HS-27A (cell line): ENCODE data around the gene SLC2A9.

Experiments used
- DNase-seq: peaks from one replicate; pipeline ENCODE4 v3.0.0-alpha.2; 2012; ENCODE audit warnings: low read depth, missing footprints

SLC2A9 gene

DNA sequence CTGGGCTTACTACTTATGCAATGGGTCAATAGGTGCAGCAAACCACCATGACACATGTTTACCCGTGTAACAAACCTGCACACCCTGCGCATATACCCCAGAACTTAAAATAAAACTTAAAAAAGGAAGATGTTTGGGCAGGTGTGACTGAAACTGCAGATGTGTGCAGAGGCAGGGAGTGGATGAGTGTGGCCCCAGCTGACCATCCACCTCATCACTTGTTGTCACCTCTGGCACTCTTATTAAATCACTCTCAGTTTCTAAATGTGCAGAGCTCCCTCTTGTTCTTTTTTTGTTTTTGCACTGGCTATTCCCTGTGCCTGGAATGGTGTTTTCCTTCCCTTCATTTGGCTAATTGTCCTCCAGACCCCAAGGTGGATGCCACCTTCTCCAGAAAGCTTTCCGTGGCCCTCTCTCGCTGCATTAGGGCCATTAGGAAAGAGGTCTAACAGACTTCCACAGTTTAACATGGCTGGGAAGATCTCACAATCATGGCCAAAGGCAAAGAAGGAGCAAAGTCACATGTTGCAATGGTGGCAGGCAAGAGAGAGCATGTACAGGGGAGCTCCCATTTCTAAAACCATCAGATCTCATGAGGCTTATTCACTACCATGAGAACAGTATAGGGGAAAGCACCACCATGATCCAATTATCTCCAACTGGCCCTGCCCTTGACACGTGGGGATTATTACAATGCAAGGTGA lies 58.5 kb downstream of the SLC2A9 start:
- no peak for DNase-seq

DNA sequence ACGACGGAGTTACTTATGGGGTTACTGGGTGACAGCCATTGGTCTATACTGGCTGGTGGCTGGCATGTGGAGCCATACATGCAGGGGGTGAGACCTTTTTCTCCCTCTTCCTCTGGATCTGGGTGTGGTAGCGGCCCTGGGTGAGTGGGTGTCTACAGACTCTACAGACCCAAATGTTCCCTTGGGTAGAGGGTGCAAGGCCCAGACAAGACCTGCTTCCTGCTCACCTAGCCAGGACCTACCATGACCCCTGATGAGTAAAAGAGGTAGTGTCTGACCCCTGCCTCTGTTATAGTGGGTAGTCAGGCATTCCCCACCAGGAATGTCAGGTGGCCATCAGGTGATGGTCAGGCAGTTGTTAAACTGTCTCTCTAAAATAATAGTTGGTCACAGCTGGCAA lies 66.8 kb downstream of the SLC2A9 start:
- no peak for DNase-seq

DNA sequence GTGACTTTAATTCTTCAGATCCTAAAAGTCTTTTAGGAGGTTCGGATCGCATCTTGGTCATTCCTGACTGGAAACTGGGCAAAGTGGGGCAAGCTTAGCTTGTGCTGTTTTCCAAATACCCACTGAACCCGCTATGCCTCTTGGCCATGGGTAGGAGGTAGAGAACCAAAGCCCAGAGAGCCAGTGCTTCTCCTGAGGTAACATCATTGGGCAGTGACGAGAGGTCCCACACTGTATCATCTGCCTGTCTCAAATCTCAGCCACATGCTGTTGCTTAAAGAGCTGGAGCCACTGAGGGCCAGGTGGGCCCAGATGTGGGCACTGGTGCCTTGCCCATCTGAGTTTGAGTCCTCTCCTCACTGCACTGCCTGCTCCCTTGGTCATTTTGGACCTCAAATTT lies 68.2 kb downstream of the SLC2A9 start:
- no peak for DNase-seq

DNA sequence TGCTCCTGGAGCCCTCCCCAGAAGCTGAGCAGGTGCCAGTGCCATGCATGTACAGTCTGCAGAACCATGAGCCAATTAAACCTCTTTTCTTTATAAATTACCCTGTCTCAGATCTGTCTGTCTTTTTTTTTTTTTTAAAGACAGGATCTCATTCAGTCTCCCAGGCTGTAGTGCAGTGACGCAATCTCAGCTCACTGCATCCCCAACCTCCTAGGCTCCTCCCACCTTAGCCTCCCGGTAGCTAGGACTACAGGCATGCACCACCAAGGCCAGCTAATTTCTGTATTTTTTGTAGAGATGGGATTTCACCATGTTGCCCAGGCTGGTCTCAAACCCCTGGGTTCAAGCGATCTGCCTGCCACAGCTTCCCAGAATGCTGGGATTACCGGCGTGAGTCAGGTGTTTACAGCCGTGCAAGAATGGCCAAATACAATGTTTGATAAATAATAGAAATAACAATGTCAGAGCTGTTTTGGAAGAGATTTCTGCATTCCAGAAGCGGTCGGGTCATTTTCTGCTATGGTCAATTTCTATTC lies 68.8 kb downstream of the SLC2A9 start:
- no peak for DNase-seq

DNA sequence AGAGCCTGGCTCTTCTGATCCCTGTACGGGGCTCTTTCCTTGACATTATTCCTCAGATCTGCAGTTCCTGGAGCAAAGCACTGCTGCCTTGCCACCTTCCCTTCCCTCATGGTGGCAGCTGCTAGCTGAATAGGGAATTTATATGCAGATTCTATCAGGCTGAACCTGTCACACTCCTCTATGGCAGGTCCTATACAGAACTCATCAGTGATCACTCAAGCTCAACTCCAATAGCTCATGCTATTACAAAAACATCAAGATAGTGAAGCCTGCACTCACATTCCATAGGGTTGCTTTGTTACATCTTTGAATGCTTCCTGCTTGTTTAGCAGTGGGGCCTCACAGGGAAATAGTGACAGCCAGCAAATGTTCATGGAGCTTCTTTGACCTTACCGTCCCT lies 71.7 kb downstream of the SLC2A9 start:
- no peak for DNase-seq

DNA sequence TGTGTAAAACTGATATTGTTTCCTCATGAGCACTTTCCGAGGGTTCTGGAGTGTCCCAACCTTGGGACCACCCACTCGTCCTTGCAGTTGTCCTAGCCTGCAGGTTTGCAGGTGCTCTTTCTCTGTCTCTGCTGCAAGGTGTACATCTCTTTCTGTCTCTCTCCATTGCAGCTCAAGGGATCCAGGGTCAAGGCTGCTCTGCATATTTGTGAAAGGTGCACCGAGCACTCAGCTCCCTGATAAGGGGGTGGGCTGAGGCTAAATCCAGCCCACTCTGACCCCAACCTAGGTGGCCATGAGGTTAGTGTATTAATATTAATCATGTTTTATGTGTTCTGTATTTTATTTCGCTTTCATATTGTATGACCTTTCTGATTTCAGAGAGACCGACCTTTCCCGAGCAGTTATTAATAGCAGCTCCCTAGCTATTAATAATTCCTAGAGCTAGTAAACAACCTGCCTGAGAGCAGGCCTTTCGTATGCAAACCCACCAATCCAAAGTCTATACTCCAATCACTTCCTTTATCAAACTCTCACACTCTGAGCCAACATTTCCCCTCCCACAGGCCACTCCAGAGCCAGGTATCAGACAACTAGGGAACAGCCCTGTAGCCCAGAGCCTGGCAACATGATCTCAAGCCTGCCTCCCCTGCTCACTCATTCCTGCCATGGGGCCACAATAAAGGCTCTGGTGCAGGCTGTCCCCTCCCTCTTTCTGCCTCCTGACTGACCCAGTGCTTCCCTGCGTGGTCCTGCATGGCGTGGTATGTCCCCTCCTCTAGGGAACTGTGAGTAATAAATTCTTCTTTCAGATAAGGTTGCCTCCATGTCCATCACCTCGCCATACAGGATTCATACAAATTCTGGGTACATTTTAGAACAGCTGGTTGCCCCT lies 73.9 kb downstream of the SLC2A9 start:
- no peak for DNase-seq

DNA sequence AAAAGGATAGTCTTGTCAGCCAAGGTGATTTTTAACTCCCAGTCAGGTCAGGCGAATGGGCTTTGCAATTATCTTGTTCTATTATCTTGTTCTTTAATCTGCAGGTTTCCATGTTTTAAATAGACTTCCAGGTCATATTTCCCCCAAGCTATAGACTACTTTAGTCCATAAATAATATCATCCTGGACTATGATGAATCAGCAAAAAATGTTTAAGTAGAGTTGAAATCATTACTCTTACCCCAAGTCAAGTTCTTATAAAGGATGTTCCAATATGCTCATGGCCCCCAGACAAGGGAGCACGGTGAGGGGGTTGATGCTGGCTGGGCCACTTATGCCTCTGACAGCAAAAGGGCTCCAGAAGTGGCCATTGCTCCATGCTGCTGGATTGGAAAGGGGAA lies 75.1 kb downstream of the SLC2A9 start:
- DNase-seq: no peak

DNA sequence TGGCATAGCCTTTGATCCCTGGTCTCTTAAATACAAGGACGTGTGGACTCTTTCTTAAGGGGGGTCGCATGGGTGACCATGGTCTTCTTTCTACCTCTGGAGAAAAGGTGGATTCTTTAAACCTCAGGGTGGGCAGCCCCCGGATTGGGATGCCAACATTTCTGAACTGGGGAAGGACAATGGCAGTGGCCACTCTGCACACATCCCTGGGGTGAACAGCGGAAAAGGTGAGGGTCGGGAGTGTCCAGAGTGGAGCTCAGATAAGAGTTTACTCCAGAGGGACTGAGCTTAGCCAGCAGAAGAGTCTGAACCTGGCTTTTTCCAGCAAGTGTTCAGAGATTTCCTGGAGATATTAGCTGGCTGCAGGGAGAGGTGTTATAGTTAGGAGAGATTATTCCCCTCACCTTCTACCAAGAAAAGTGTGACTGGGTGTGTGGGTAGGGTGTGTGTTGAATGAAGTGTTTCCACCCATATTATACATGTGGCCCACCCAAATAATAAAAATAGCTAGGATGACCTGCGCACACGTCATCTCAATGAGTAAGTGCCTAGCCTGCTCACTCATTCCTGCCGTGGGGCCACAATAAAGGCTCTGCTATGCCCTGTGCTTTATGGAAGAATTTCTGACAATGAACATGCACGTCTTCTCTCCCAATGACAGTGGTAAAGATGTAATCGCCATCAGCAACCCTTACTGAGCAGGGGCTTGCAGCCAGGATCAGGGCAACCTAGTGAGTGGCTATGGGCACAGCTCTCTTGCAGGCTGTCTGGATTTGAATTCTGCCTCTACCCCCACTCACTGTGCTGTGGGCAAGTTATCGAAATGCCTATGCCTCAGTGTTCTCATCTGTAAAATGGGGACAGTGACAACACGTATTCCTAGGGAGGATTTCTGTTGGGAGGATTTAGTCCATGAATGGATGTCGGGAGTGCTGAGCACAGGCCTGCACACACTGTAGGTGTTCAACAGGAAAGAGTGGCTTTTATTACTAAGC lies 76.6 kb downstream of the SLC2A9 start:
- no peak for DNase-seq

DNA sequence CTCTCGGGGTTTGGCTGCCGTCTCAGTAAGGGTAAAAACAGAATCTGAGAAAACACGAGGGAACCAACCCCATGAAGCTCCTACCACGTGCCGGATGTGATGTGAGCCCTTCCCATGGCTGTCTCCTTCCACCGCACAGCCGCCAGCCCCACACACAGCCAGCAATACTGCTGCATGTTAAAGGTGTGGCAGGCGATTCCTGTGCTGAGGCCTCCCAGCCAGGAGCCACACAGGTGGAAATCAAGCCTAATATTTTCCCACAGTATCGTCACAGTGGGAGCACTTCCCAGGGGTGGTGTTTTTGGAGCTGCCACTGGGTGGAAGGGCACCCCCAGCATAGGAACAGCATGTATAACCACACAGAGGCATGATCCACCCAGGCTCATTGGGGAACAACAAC lies 77.5 kb downstream of the SLC2A9 start:
- DNase-seq: no peak

DNA sequence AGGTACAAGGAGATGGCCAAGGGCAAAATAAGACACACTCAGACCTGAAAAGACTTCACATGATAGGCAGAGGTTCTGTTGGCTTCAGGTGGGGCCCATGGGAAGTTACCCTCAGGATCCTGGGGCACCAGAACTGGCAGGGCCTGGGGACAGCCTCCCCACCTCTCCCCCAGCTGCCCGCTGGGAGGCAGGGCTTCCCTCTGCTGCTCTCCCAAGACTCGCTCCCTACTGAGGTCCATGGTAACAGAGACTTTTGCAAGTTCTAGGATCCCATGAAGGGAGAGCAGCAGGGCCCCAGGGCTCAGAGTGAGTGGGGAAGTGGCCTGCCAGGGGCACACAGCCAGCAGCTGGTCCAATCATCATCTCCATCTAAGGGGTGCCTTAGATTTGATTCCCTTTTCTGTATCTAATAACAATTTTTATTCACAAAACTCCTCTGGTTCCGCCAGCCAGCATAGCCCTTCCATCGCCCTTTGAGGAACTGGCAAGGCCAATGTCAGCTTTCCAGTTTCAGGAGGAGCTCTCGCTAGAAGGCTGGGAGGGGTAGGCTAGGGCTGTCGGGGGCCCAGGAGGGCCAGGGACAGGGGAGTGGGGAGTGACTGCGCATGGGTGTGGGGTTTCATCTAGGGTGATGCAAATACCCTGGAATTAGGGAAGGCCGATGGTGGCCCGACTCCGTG lies 78.2 kb downstream of the SLC2A9 start:
- no peak for DNase-seq

DNA sequence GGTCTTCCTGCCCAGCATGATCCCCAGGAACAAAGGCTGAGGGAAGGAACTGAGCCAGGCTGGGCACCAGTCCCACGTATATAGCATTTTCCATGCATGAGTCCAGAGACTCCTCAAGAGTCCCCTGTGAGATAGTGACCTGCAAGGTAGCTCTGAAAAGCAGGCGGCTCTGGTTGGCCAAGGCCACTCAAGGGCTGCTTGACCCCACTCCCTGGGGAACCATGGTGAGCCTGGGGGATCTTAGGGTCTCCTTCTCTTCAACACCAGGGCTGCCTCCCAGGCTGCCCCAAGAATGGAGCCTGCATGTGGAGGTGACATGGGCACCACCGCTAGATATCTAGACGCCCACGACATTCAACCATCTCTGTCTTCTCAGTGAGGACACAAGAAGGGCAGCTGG lies 79.2 kb downstream of the SLC2A9 start:
- no peak for DNase-seq

DNA sequence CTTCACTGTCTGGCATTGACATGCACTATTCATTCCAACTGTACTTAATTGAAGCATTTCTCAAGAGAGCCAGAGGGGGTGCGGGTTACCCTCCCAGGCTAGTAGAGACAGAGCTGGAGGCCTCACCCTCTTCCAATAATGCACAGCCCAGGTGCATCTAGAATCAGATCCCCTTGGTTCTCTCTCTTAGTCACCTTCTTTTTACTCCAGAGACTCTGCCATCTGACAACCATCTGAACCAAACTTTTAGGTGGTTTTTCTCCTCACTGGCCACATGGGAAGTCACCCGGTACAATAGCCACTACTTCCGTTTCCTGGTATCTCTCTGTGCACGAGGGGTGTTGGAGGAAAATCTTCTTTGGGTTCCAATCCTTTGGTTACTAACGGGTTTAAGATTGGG lies 81.3 kb downstream of the SLC2A9 start:
- DNase-seq: no peak

DNA sequence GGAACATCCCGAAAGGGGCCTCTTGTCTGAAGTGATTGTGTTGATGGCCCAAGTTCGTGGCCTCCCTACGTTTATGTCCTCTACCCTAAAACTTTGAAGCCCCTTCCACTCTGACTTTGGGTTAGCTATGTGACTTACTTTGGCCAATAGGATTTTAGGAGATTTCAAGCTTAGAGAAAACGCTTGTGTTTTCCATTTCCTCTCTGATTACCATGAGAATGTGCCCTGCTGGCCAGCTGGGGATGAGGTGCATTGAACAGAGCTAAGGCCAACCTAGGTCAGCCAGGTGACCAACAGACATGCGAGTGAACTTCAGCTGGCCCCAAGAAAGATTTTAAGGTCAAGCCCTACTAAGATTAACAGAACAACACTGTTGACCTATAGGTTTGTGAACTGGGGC lies 82.4 kb downstream of the SLC2A9 start:
- no peak for DNase-seq

DNA sequence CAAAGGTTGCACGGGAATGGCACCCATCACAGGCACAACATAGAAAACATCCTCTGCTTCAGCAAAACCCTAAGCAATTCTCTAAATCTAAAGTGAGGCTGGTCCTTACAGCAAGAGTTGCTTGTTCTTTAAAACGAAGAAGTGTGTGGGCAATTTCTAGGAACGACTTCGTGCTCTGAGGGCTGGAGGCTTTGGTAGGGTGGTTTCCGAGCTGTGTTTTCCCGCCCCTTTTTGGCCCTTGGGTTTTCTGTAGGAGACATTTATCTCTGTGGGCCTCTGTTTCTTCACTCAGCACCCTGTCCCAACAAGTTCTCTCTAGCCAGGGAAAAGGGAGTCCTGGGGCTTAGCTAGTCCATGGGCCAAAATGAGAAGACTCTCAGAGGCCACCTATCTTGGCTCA lies 84.2 kb downstream of the SLC2A9 start:
- no peak for DNase-seq

DNA sequence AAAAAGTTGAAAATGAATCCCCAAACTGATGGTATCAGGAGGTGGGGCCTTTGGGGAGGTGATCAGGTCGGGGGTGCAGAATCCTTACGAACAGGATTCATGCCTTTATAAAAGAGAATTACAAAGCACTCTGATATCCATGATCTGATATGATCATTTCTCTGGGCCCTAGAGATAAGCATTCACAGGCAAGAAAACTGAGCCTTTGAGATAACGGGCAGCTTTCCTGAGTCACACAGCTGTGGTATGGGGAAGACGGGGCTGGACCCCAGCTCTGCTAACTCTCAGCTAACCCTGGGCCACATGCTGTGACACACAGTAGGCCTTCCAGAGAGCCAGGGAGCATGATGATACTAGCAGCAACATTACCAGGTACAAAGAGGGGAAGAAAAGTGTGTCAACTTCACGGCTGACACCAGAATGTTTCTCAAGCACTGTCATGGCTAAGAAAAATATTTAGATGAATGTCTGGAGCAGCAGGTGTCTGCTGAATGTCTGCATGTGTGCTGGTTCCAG lies 85.1 kb downstream of the SLC2A9 start:
- DNase-seq: no peak

DNA sequence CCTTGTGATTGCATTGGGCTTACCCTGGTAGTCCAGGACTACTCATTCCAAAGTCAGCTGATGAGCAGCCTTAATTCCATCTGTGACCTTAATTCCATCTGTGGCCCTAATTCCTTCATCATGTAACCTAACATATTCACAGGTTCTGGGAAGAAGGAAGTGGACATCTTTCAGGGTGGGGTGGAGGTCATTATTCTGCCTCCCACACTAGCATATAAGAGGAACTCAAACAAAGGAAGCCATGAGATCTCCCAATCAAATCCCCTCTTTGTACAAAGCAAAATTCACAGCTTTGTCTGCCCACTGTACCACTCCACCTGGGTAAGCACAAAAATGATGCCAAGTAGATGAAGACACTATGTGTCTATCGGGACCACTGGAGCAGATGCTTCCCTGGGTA lies 87.3 kb downstream of the SLC2A9 start:
- no peak for DNase-seq

DNA sequence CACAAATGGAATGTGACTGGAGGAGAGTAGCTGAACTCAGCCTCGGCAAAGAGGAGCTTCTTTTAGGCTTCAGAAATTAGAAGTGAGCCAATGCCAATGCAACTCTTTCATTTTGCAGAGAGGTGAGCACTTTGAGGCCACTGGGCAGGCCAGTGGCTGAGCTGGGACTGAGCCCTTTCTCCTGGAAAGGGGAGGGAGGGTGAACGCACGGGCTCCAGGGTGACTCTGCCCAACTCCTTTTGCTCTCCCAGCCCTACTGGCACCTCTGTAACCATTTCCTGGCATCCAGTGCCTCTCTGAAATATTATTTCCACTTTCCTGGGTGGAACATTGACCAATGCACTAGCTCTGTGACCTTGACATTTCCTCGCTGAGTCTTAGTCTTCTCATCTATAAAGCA lies 88.1 kb downstream of the SLC2A9 start:
- DNase-seq: no peak

DNA sequence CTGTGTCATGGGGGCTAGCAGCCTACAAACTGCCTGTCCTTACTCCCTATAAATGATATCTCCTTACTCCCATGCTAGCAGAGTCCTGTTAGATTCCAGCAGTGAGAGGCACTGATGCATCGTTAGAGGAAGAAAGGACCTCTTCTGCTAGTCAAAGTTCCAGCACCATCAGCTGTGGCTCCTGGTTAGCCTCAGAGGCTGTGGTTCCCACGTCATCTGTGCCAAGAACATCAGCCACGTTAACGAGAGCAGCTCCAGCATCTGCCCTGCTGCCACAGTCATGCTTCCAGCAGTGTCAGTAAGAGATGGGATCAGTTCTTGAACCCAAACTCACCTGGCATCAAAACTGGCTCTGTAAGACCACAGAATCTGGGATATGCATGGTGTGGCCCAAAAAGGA lies 88.5 kb downstream of the SLC2A9 start:
- no peak for DNase-seq

DNA sequence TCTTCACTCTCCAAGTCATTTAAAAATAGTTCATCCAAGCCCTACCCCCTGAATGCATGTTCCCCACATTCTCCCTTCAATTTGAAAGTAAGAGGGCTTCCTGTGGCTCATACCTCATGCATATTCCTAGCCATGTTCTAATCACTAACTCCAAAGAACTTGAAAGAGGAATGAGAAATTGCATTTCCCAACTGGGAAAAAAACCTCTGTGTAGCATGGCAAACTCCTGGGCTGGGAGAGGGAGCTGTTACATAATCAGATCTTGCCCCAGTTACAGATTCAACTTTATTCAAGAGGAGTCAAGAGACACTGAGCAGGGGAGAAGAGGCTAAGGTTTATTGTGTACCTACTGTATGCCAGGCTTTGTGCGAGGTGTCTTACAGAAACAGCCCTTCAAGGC lies 90.2 kb downstream of the SLC2A9 start:
- no peak for DNase-seq

DNA sequence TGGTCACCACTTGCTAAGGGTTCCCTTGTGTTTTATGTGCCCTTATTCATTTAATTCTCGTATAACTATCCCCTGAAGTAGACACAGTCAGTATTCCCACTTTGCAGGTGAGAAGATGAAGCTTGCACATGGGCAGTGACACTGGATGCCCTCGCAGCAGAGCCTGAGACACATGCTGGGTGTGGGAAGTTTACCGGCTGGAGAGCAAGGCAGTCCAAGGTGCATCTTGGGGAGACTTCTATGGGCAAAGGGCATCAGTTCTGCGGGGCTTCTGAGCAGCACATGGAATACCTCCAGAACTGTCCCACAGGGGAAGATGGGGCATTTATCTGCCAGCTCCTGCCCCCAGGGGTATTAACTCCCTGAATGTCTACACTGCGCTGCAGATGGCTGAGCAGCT lies 92.2 kb downstream of the SLC2A9 start:
- no peak for DNase-seq

DNA sequence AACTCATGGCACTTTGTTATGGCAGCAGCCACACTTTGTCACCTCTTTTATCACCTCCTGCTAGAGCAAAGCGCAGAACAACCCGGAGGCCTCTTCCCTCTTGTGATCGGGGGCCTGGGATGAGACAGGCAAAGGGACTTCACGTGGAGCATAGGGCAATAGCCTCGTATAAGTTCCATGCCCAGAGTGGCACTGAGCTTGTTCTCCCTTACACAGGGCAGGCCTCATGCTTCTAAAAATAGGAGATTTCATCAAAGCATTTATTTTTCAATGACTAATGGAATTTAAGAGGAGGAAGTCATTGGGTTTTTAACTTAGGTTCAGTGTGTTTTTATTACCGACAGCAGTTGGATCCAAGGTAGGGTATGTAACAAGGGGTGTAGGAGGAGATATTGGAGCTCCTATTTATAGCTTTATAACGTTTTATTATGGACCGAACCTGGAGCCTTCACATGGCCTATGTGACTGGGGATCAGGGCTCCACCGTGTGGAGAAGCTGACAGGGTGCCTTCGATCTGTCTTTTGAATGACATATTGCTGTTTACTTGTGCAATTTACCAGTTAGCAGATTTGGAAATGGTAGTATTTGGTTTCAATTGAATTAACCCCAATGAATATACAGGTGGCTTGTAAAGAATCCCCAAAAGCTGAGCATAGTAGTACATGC lies 93.8 kb downstream of the SLC2A9 start:
- DNase-seq: no peak
